ENCODE data around the gene PTPA.

DNA sequence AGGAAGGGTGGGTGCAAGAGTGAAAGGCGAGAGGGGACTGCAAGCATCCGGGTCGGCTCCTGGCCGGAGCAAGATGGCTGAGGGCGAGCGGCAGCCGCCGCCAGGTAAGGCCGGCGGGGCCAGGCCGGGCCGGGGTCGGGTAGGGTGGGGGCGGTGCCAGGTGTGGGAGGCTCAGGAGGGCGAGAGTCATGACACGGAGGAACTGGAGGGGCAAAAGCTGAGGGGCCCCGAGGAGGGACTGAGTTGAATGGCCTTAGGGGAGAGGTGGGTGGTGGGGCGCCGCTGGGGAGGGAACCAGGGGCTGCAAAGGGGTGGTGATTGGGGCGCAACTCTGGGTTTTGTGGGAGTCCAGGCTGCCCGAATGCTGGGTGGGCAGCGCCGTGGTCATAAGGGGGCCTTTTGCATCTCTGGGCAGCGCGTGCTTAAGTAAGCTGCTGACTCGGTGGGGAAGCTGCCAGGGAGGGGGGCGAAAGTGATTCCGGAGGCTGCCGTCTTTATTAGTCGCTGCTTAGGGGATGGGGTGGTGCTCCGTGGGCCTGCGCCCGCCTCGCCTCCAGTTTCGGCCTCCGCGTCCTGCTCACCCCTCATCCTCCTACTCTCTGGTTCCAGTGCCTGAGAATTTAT lies 425 bp downstream of the PTPA start:
- TF ChIP-seq CTCF (IDR thresholded peaks at IDR 0.05): no peak
- TF ChIP-seq POLR2A (IDR thresholded peaks at IDR 0.05): no peak
- no peak for TF ChIP-seq POLR2AphosphoS5 (IDR thresholded peaks at IDR 0.05)
